Thymus (tissue), 11 donors: Measurements from ENCODE around the gene TSHZ2. TPM values are rescaled to one million over a fixed set of nuclear protein-coding genes. Genes with fewer than 3 reads are reported as not detected.

Source experiments
- DNase-seq, 9 donors: peaks; one replicate each; pipeline ENCODE4 v3.0.0-alpha.2; 2013; ENCODE audit warnings: low spot score in 9 of 9, low read depth in 6 of 9, missing footprints in 1 of 9
- H3K27ac ChIP-seq, 2 donors: one replicate each; pipeline ENCODE4 v1.5.1; 2013; ENCODE audit warnings: control low read depth in 1 of 2, low read depth in 1 of 2, low read length in 1 of 2, mild to moderate bottlenecking in 1 of 2, moderate library complexity in 1 of 2
- H3K27me3 ChIP-seq, 2 donors: one replicate each; pipeline ENCODE4 v1.5.1; 2013; ENCODE audit warnings: low read length in 1 of 2; ENCODE audit not compliant: control insufficient read depth in 2 of 2, insufficient read depth in 1 of 2
- H3K36me3 ChIP-seq, 2 donors: one replicate each; pipeline ENCODE4 v1.5.1; 2013; ENCODE audit warnings: low read length in 1 of 2, mild to moderate bottlenecking in 1 of 2, moderate library complexity in 1 of 2; ENCODE audit not compliant: control insufficient read depth in 2 of 2, insufficient read depth in 2 of 2
- H3K4me1 ChIP-seq, 2 donors: one replicate each; pipeline ENCODE4 v1.5.1; 2013; ENCODE audit warnings: low read length in 2 of 2; ENCODE audit not compliant: control insufficient read depth in 2 of 2, insufficient read depth in 2 of 2
- H3K4me3 ChIP-seq, 2 donors: one replicate each; pipeline ENCODE4 v1.5.1; 2013; ENCODE audit warnings: low read length in 2 of 2, control low read depth in 1 of 2, mild to moderate bottlenecking in 1 of 2
- H3K9me3 ChIP-seq, 2 donors: one replicate each; pipeline ENCODE4 v1.5.1; 2013; ENCODE audit warnings: low read length in 1 of 2, mild to moderate bottlenecking in 1 of 2; ENCODE audit not compliant: control insufficient read depth in 2 of 2, insufficient read depth in 1 of 2
- WGBS: extraction: QIAGEN DNeasy Blood & Tissue Kit; methylation state at CpG from one replicate; pipeline ENCODE4 v1.1.7; 2013; 5-methylcytosine and 5-hydroxymethylcytosine counted together
- polyA plus RNA-seq: library from polyadenylated mRNA; stranded (reverse); fragments of 200-250 nt; gene quantifications from one replicate; pipeline ENCODE4 v1.2.3, GENCODE V29; 2013
- total RNA-seq: library from RNA; stranded (reverse); fragments of 120-200 nt; gene quantifications from one replicate; pipeline ENCODE4 v1.2.4, GENCODE V29; 2013
- donor health status: healthy.

TSHZ2 gene
- total and polyA plus RNA-seq, 2 donors: 1.4 to 2.4 TPM

- no peaks in the 10 kb centered on the region for H3K4me1 ChIP-seq
- H3K4me3 ChIP-seq: no peak overlapping the region
- no peaks in the 10 kb centered on the region for H3K36me3 ChIP-seq
- WGBS: 96% methylated on average over 16 of the region's 16 CpGs
- H3K9me3 ChIP-seq: peaks cover 0 to 1% of the 10 kb centered on the region in 2 donors
- DNase-seq: no peak
- H3K27ac ChIP-seq: no peak overlapping the region
- H3K27me3 ChIP-seq: peaks cover 0 to 6% of the 10 kb centered on the region in 2 donors
Observed at GRCh38 chr20:53307964-53308597, 335.9 kb downstream of the TSHZ2 start.

- H3K9me3 ChIP-seq: peaks cover 0 to 1% of the 10 kb centered on the region in 2 donors
- DNase-seq: no peak
- whole genome bisulfite sequencing: 83% methylated on average over 2 of the region's 2 CpGs
Observed at GRCh38 chr20:53309515-53309914, 337.4 kb downstream of the TSHZ2 start.

GRCh38 chr20:53312957-53313356 is 340.8 kb downstream of the TSHZ2 start:
- Histone ChIP-seq H3K4me1 (no peaks in the 10 kb centered on the region), H3K27ac (no peak overlapping the region), H3K36me3 (no peaks in the 10 kb centered on the region), H3K4me3 (no peak overlapping the region), H3K27me3 (peaks cover 0 to 3% of the 10 kb centered on the region in 2 donors), H3K9me3 (peaks cover 0 to 1% of the 10 kb centered on the region in 2 donors)
- WGBS: 89% methylated on average over 2 of the region's 2 CpGs
- no peak for DNase-seq

More at GRCh38 chr20:53309515-53309914, 337.4 kb downstream of the TSHZ2 start:
- no peaks in the 10 kb centered on the region for H3K4me1 ChIP-seq
- H3K27ac ChIP-seq: no peak overlapping the region
- H3K36me3 ChIP-seq: no peaks in the 10 kb centered on the region
- H3K4me3 ChIP-seq: no peak overlapping the region
- peaks cover 0 to 6% of the 10 kb centered on the region in 2 donors for H3K27me3 ChIP-seq

GRCh38 chr20:53316206-53316937 is 344.2 kb downstream of the TSHZ2 start:
- H3K27me3 ChIP-seq: no peaks in the 10 kb centered on the region
- DNase-seq: no peak
- H3K9me3 ChIP-seq: no peaks in the 10 kb centered on the region
- no peak overlapping the region for H3K27ac ChIP-seq
- H3K4me3 ChIP-seq: no peak overlapping the region
- no peaks in the 10 kb centered on the region for H3K36me3 ChIP-seq
- WGBS: 95% methylated on average over 5 of the region's 5 CpGs
- no peaks in the 10 kb centered on the region for H3K4me1 ChIP-seq

- Histone ChIP-seq H3K36me3 (no peaks in the 10 kb centered on the region), H3K27ac (no peak overlapping the region), H3K4me1 (no peaks in the 10 kb centered on the region), H3K27me3 (no peaks in the 10 kb centered on the region), H3K4me3 (no peak overlapping the region), H3K9me3 (no peaks in the 10 kb centered on the region)
- 93% methylated on average over 1 of the region's 1 CpG for WGBS
- no peak for DNase-seq
Observed at GRCh38 chr20:53319200-53319599, 347.0 kb downstream of the TSHZ2 start.

GRCh38 chr20:53319716-53320115 is 347.6 kb downstream of the TSHZ2 start:
- Histone ChIP-seq H3K27me3 (no peaks in the 10 kb centered on the region), H3K4me1 (no peaks in the 10 kb centered on the region), H3K4me3 (no peak overlapping the region), H3K36me3 (no peaks in the 10 kb centered on the region), H3K27ac (no peak overlapping the region), H3K9me3 (no peaks in the 10 kb centered on the region)
- no peak for DNase-seq
- WGBS: 97% methylated on average over 2 of the region's 2 CpGs

- DNase-seq: no peak
- Histone ChIP-seq H3K27me3 (no peaks in the 10 kb centered on the region), H3K36me3 (no peaks in the 10 kb centered on the region), H3K9me3 (no peaks in the 10 kb centered on the region), H3K4me1 (no peaks in the 10 kb centered on the region), H3K27ac (no peak overlapping the region), H3K4me3 (no peak overlapping the region)
- WGBS: 92% methylated on average over 3 of the region's 3 CpGs
Observed at GRCh38 chr20:53320701-53321100, 348.5 kb downstream of the TSHZ2 start.

GRCh38 chr20:53321596-53321995 is 349.4 kb downstream of the TSHZ2 start:
- Histone ChIP-seq H3K36me3 (no peaks in the 10 kb centered on the region), H3K27ac (no peak overlapping the region), H3K4me3 (no peak overlapping the region), H3K9me3 (no peaks in the 10 kb centered on the region), H3K27me3 (no peaks in the 10 kb centered on the region), H3K4me1 (no peaks in the 10 kb centered on the region)
- DNase-seq: no peak
- WGBS: 95% methylated on average over 5 of the region's 5 CpGs

- Histone ChIP-seq H3K4me3 (no peak overlapping the region), H3K27me3 (no peaks in the 10 kb centered on the region), H3K9me3 (no peaks in the 10 kb centered on the region), H3K36me3 (no peaks in the 10 kb centered on the region), H3K27ac (no peak overlapping the region), H3K4me1 (no peaks in the 10 kb centered on the region)
- peak in 2 of 9 donors; percentile 1 to 2 for DNase-seq
- 28% methylated on average over 3 of the region's 3 CpGs for WGBS
Observed at GRCh38 chr20:53322651-53323050, 350.5 kb downstream of the TSHZ2 start.
